ENCODE results near the gene TSPO.

TSPO gene

GRCh38 chr22:43187171-43188099 is 36.1 kb downstream of the TSPO start:
- intact Hi-C loops (cut with DNase I) = loop anchor here (5.0 kb wide), 1 partner anchor 35 kb away; the partner anchor contains the start of gene TSPO
- DNase-seq = peak; percentile 87 to 98 (median 95)

- no peak for DNase-seq
- intact Hi-C loops (cut with DNase I) = loop anchor here (5.0 kb wide), 1 partner anchor 37 kb away; the partner anchor contains the start of gene TSPO
These were observed 37.6 kb downstream of the TSPO start for GRCh38 chr22:43188829-43189545.

- intact Hi-C loops (cut with DNase I) = no loop called here
These were observed 40.5 kb downstream of the TSPO start for GRCh38 chr22:43191831-43192230.

GRCh38 chr22:43197271-43197941 is 46.0 kb downstream of the TSPO start:
- peak in 2 of 42 donors; percentile 7 to 9 for DNase-seq
- intact Hi-C loops (cut with DNase I) = no loop called here

More at GRCh38 chr22:43191831-43192230, 40.5 kb downstream of the TSPO start:
- no peak for DNase-seq

GRCh38 chr22:43198126-43198525 is 46.8 kb downstream of the TSPO start:
- intact Hi-C loops (cut with DNase I) = no loop called here
- no peak for DNase-seq

GRCh38 chr22:43198936-43199335 is 47.6 kb downstream of the TSPO start:
- intact Hi-C loops (cut with DNase I) = no loop called here

GRCh38 chr22:43199541-43199940 is 48.2 kb downstream of the TSPO start:
- intact Hi-C loops (cut with DNase I) = no loop called here
- DNase-seq = no peak

More at GRCh38 chr22:43198936-43199335, 47.6 kb downstream of the TSPO start:
- DNase-seq = no peak

- intact Hi-C loops (cut with DNase I) = no loop called here
- no peak for DNase-seq
These were observed 48.7 kb downstream of the TSPO start for GRCh38 chr22:43200031-43200430.

GRCh38 chr22:43200555-43200954 is 49.2 kb downstream of the TSPO start:
- no peak for DNase-seq
- intact Hi-C loops (cut with DNase I) = no loop called here

- intact Hi-C loops (cut with DNase I) = no loop called here
- no peak for DNase-seq
These were observed 50.3 kb downstream of the TSPO start for GRCh38 chr22:43201486-43202219.

- DNase-seq = no peak
- intact Hi-C loops (cut with DNase I) = no loop called here
These were observed 51.0 kb downstream of the TSPO start for GRCh38 chr22:43202326-43202725.

- no peak for DNase-seq
- intact Hi-C loops (cut with DNase I) = no loop called here
These were observed 51.5 kb downstream of the TSPO start for GRCh38 chr22:43202756-43203410.

- DNase-seq = no peak
These were observed 52.2 kb downstream of the TSPO start for GRCh38 chr22:43203471-43203981.

GRCh38 chr22:43205261-43205691 is 53.9 kb downstream of the TSPO start:
- intact Hi-C loops (cut with DNase I) = no loop called here
- no peak for DNase-seq

More at GRCh38 chr22:43203471-43203981, 52.2 kb downstream of the TSPO start:
- intact Hi-C loops (cut with DNase I) = no loop called here

GRCh38 chr22:43205748-43206508 is 54.6 kb downstream of the TSPO start:
- intact Hi-C loops (cut with DNase I) = no loop called here
- DNase-seq = no peak

- intact Hi-C loops (cut with DNase I) = no loop called here
- peak in 36 of 42 donors; percentile 16 to 73 (median 56) for DNase-seq
These were observed 55.3 kb downstream of the TSPO start for GRCh38 chr22:43206509-43207161.

- DNase-seq = no peak
- intact Hi-C loops (cut with DNase I) = no loop called here
These were observed 56.0 kb downstream of the TSPO start for GRCh38 chr22:43207386-43207785.
